Astrocyte (in vitro differentiated cells and primary cell): ENCODE measurements around the gene SLC38A1.

Source experiments
- EZH2 ChIP-seq: IDR thresholded peaks from 2 replicates; pipeline ENCODE4 v1.6.1; 2012; ENCODE audit warnings: mild to moderate bottlenecking, low read length, inconsistent platforms; ENCODE audit not compliant: insufficient read depth
- TF ChIP-seq, protein P1 (sequence below): IDR thresholded peaks from 2 replicates; pipeline ENCODE4 v1.5.1; 2011; ENCODE audit warnings: low read depth, mild to moderate bottlenecking, inconsistent platforms, low read length, moderate library complexity; ENCODE audit not compliant: insufficient read depth

DNA sequence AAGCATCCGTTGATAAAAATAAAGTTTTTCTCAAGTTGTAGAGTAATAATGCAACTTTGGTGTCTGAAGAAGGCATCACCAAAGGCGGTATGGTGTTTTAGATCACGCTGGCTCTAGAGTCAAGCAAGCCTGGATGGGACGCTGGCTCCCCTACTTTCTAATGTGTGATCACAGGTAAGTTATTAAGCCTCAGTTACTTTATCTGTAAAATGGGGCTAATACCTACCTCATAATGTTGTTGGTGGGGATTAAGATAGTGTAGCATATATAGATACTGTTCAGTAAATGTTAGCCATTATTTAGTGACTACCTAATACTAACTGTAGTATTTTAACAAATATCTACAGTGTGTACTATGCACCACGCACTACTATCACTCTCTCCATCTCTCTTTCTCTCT lies 45.8 kb downstream of the SLC38A1 start:
- TF ChIP-seq, protein P1, sequence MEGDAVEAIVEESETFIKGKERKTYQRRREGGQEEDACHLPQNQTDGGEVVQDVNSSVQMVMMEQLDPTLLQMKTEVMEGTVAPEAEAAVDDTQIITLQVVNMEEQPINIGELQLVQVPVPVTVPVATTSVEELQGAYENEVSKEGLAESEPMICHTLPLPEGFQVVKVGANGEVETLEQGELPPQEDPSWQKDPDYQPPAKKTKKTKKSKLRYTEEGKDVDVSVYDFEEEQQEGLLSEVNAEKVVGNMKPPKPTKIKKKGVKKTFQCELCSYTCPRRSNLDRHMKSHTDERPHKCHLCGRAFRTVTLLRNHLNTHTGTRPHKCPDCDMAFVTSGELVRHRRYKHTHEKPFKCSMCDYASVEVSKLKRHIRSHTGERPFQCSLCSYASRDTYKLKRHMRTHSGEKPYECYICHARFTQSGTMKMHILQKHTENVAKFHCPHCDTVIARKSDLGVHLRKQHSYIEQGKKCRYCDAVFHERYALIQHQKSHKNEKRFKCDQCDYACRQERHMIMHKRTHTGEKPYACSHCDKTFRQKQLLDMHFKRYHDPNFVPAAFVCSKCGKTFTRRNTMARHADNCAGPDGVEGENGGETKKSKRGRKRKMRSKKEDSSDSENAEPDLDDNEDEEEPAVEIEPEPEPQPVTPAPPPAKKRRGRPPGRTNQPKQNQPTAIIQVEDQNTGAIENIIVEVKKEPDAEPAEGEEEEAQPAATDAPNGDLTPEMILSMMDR, result no peak
- TF ChIP-seq EZH2, result no peak
